ENCODE results near the gene MZT2B. TPM values are rescaled to one million over a fixed set of nuclear protein-coding genes. Genes with fewer than 3 reads are reported as not detected.
"Not testable (repeated sequence)": the region's sequence is repeated elsewhere in the genome, so short reads cannot be mapped to it uniquely, and the experiment has no call there.

MZT2B gene
- total and polyA plus RNA-seq, 2 of the 13 experiments (the other 11 are each of a cell fraction or from before 2014, with no cell fraction given) = 253 to 410 TPM

GRCh38 chr2:130195089-130195635, 13.1 kb downstream of the MZT2B start:
- CTCF ChIA-PET (ENCODE audit: low intra/inter-chr PET ratio, low total read pairs); H3K9me3 ChIP-seq (ENCODE audit: low read length); H3K4me2 ChIP-seq (ENCODE audit: low read depth, low read length); H4K20me1 ChIP-seq (ENCODE audit: insufficient read depth, low read length); BruUV-seq (replicated peaks); H3K27me3 ChIP-seq (ENCODE audit: control insufficient read depth in 1 of 2, insufficient read depth in 2 of 2, low read length in 2 of 2); H2AFZ ChIP-seq (ENCODE audit: low read length); H3K27ac ChIP-seq (ENCODE audit: extremely low read length, insufficient read depth, low read length); FAIRE-seq; H3K4me3 ChIP-seq (replicated peaks in 1 of 3; ENCODE audit: insufficient read depth in 1 of 3, low read depth in 2 of 3, low read length in 3 of 3); DNase-seq (ENCODE audit: low spot score); H3K36me3 ChIP-seq (replicated peaks in 1 of 2; ENCODE audit: control insufficient read depth in 1 of 2, insufficient read depth in 2 of 2, low read length in 2 of 2); H3K9ac ChIP-seq (ENCODE audit: insufficient read depth, low read depth, low read length); intact Hi-C loops (cut with micrococcal nuclease; ENCODE audit: unreplicated experiment); H3K4me1 ChIP-seq (ENCODE audit: insufficient read depth, low read length); H3K79me2 ChIP-seq (ENCODE audit: insufficient read depth, low read length); POLR2A ChIA-PET: not testable (repeated sequence)
- TF ChIP-seq NR2F6 (IDR thresholded peaks at IDR 0.05) (peak; percentile 35), NR2F6 (CRISPR knock-in tag; IDR thresholded peaks at IDR 0.05) (0 out of 2 replicates have a peak, but pooled peaks have one; percentile 17)
- 56% methylated on average over 9 of the region's 9 CpGs for WGBS (ENCODE audit: low lambda C conversion rate)
- peak; percentile 7; the same call in 1 of the 3 replicates for ATAC-seq
- in situ Hi-C loops (cut with HindIII; ENCODE audit: extremely low pct_ligation_motif_present, low pct_unique_long_range_greater_than_20kb) = loop anchor here (25.0 kb wide), 1 partner anchor 1292 kb away; the partner anchor contains the start of genes MZT2A and TUBA3D

- H3K27ac ChIP-seq (ENCODE audit: extremely low read length, insufficient read depth, low read length); H3K27me3 ChIP-seq (ENCODE audit: control insufficient read depth in 1 of 2, insufficient read depth in 2 of 2, low read length in 2 of 2); H3K4me1 ChIP-seq (ENCODE audit: insufficient read depth, low read length); H3K79me2 ChIP-seq (ENCODE audit: insufficient read depth, low read length); POLR2A ChIA-PET; H3K4me3 ChIP-seq (replicated peaks in 1 of 3; ENCODE audit: insufficient read depth in 1 of 3, low read depth in 2 of 3, low read length in 3 of 3); ATAC-seq; CTCF ChIA-PET (ENCODE audit: low intra/inter-chr PET ratio, low total read pairs); H3K36me3 ChIP-seq (replicated peaks in 1 of 2; ENCODE audit: control insufficient read depth in 1 of 2, insufficient read depth in 2 of 2, low read length in 2 of 2); H4K20me1 ChIP-seq (ENCODE audit: insufficient read depth, low read length); H3K4me2 ChIP-seq (ENCODE audit: low read depth, low read length); DNase-seq (ENCODE audit: low spot score); H3K9me3 ChIP-seq (ENCODE audit: low read length); intact Hi-C loops (cut with micrococcal nuclease; ENCODE audit: unreplicated experiment); FAIRE-seq; BruUV-seq (replicated peaks); H2AFZ ChIP-seq (ENCODE audit: low read length); H3K9ac ChIP-seq (ENCODE audit: insufficient read depth, low read depth, low read length): not testable (repeated sequence)
- in situ Hi-C loops (cut with HindIII; ENCODE audit: extremely low pct_ligation_motif_present, low pct_unique_long_range_greater_than_20kb) = loop anchor here (25.0 kb wide), 1 partner anchor 1291 kb away; the partner anchor contains the start of genes MZT2A and TUBA3D
- 75% methylated on average over 7 of the region's 13 CpGs for WGBS (ENCODE audit: low lambda C conversion rate)
Observed at GRCh38 chr2:130196052-130196451, 14.0 kb downstream of the MZT2B start.

Measured in HepG2 (cell line).